PC-9 (cell line): ENCODE results near the gene TBC1D3H. TPM values are rescaled to one million over a fixed set of nuclear protein-coding genes. Genes with fewer than 3 reads are reported as not detected.
"Not testable (repeated sequence)": the region's sequence is repeated elsewhere in the genome, so short reads cannot be mapped to it uniquely, and the experiment has no call there.

ENCODE experiments used
- Bru-seq: library from RNA; stranded (reverse); fragments of 400-500 nt; gene quantifications from one replicate; lab custom pipeline; 2021; lab: Mats Ljungman, UMichigan
- BruChase-seq, 2 experiments: library from RNA; stranded (reverse); fragments of 400-500 nt; gene quantifications; one replicate each; lab custom pipeline; 2021; lab: Mats Ljungman, UMichigan
- BruUV-seq: library from RNA; stranded (reverse); fragments of 400-500 nt; replicated peaks from 2 replicates; lab custom pipeline; 2021; lab: Mats Ljungman, UMichigan
- CTCF ChIA-PET: fragments of 300-600 bp; sonication (Branson Sonifier 250); formaldehyde crosslinking; loops from one replicate; lab custom pipeline; 2022; ENCODE audit warnings: antibody characterized with exemption; lab: Charles Lee
- POLR2A ChIA-PET: fragments of 300-600 bp; sonication (Branson Sonifier 250); formaldehyde crosslinking; loops from one replicate; lab custom pipeline; 2022; ENCODE audit warnings: antibody characterized with exemption; ENCODE audit not compliant: unreplicated experiment; lab: Charles Lee
- DNase-seq, 2 experiments: peaks; one replicate each; pipeline versions ENCODE4 v3.0.0 to v3.0.0-alpha.2; 2015 to 2022; ENCODE audit warnings: mixed read lengths in 1 of 2
- H2AFZ ChIP-seq: fragments of 200-600 bp; sonication (generic); 2 replicates; pipeline ENCODE4 v1.8.1; 2017; ENCODE audit warnings: antibody characterized with exemption
- H3F3A ChIP-seq: fragments of 200-600 bp; sonication (generic); 2 replicates; pipeline ENCODE4 v1.8.1; 2017; ENCODE audit warnings: antibody characterized with exemption, mild to moderate bottlenecking, low read depth; ENCODE audit not compliant: insufficient read depth
- H3K27ac ChIP-seq: fragments of 200-600 bp; sonication (generic); 2 replicates; pipeline ENCODE4 v1.6.1; 2016; ENCODE audit warnings: mixed run types
- H3K27me3 ChIP-seq: fragments of 200-600 bp; sonication (generic); 2 replicates; pipeline ENCODE4 v1.6.1; 2016; ENCODE audit warnings: low read depth, mixed run types; ENCODE audit not compliant: insufficient read depth
- H3K36me3 ChIP-seq: fragments of 200-600 bp; sonication (generic); 2 replicates; pipeline ENCODE4 v1.6.1; 2016; ENCODE audit warnings: low read depth, mixed run types
- H3K4me1 ChIP-seq: fragments of 200-600 bp; sonication (generic); replicated peaks from 2 replicates; pipeline ENCODE4 v1.6.1; 2016; ENCODE audit warnings: mixed run types; ENCODE audit not compliant: insufficient read depth
- H3K4me2 ChIP-seq: fragments of 200-600 bp; sonication (generic); 2 replicates; pipeline ENCODE4 v1.6.1; 2017; ENCODE audit warnings: mixed run types
- H3K4me3 ChIP-seq: fragments of 200-600 bp; sonication (generic); 2 replicates; pipeline ENCODE4 v1.6.1; 2016; ENCODE audit warnings: mixed run types
- H3K79me2 ChIP-seq: fragments of 200-600 bp; sonication (generic); 2 replicates; pipeline ENCODE4 v1.6.1; 2017; ENCODE audit warnings: low read depth, mixed run types
- H3K9me2 ChIP-seq: fragments of 200-600 bp; sonication (generic); 2 replicates; pipeline ENCODE4 v1.8.1; 2017; ENCODE audit warnings: mild to moderate bottlenecking; ENCODE audit not compliant: insufficient read depth
- H3K9me3 ChIP-seq: fragments of 200-600 bp; sonication (generic); 2 replicates; pipeline ENCODE4 v1.8.1; 2016; ENCODE audit warnings: low read depth; ENCODE audit not compliant: insufficient read depth
- H4K20me1 ChIP-seq: fragments of 200-600 bp; sonication (generic); 2 replicates; pipeline ENCODE4 v1.8.1; 2017; ENCODE audit not compliant: insufficient read depth
- intact Hi-C: fragments of 100-400 bp; cut with micrococcal nuclease; formaldehyde crosslinking; loops from one replicate; pipeline ENCODE4 v1.10.0; 2022; ENCODE audit not compliant: unreplicated experiment
- long read RNA-seq: library from polyadenylated mRNA; stranded (forward); transcript quantifications from one replicate; pipeline ENCODE4 v2.0.0, GENCODE V29; 2022
- total RNA-seq: library from RNA; stranded (reverse); gene quantifications from 2 replicates; pipeline ENCODE4 v1.2.3, GENCODE V29; 2021

Gene TBC1D3H
- total RNA-seq (not detected in 2 replicates), Bru-seq, nascent RNA (not detected), BruChase-seq, experiment 1, labeled RNA remaining after a 2-hour chase (not detected), BruChase-seq, experiment 2, labeled RNA remaining after a 6-hour chase (not detected)
- long read RNA-seq: 0 reads

DNA sequence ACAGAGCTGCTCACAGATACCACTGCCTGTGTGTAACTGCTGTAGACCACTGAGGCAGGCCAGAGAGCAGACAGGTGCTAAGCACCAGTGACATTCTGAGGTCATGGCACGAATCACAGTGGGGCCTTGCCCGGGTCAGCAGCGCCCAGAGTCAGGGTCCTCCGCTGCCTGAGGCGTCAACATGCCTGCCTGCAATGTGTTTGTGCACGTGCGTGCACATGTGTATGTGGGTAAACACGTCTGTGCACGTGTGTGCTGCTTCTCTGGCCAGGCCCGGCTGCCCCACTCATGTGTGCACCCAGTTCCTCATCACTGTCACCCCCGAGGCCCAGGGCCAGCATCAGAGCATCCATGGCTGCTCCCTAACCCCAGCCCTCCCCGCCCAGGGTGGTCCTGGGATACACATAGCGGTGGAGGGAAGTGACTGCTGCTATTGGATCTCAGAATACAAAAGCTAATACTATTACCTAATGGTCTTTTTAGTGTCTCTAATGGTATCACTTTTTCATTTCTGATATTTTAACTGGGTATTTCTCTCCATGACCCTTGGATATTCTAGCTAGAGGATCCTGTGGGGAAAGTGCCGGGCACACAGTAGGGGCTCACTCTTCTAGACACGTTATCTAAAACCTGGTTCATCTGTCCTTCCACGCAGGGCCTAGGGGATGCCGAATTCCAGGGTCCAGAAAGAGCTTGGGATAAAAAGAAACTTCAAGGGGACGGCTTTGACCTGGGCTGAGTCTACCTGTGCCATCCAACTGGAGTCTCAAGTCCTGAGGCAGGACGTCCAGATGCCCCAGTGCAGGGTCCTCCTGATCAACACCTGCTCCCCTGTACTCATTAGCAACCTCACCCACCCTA, at the start of gene TBC1D3H:
Gene TBC1D3H (minus strand): TSS at position 51 of the 861 bp plus-strand sequence. CDS start 1,540 bp downstream, outside the sequence.
- H3F3A ChIP-seq, H3K4me3 ChIP-seq, H3K9me3 ChIP-seq, H4K20me1 ChIP-seq, intact Hi-C loops, H3K27me3 ChIP-seq, BruUV-seq, CTCF ChIA-PET, H3K79me2 ChIP-seq, H3K27ac ChIP-seq, H2AFZ ChIP-seq, H3K36me3 ChIP-seq, DNase-seq, POLR2A ChIA-PET, H3K4me2 ChIP-seq, H3K4me1 ChIP-seq, H3K9me2 ChIP-seq: not testable (repeated sequence)

DNA sequence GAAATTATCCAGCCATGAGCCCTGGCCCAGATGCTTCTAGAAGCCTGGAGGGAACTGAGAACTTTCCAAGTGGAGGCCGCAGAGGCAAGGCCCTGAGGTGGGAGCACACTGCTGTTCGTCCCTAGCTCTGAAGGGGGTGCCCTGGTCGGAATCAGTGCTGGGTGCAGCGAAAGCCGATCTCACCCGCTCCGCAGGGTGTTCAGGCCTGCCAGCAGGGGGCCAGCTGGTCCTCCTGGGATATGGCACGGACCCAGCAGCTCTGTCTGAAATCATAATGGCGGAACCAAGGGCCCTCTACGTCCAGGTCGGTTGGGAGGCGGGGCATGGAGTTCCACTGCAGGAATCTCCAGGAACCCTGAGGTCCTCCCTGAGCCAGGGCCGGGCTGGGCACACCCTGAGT, 40.7 kb upstream of the TBC1D3H start:
- not testable (repeated sequence) for DNase-seq

DNA sequence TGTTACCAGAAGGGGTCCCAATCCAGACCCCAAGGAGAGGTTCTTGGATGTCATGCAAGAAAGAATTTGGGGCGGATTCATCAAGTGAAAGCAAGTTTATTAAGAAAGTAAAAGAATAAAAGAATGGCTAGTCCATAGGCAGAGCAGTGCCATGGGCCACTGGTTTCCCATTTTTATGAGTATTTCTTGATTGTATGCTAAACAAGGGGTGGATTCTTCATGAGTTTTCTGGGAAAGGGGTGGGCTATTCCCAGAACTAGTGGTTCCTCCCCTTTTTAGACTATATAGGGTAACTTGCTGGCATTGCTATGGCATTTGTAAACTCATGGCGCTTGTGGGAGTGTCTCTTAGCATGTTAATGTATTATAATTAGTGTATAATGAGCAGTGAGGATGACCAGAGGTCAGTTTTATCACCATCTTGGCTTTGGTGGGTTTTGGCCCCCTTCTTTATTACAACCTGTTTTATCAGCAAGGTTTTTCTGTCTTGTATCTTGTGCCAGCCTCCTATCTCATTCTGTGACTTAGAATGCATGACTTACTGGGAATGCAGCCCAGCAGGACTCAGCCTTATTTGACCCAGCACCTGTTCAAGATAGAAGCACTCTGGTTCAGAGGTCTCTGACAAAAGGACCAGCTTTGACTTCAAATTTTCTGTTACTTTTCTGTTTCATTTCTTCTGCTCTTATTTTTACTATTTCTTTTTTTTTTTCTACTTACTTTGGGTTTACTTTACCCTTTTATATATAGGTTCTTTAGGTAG, 27.1 kb upstream of the TBC1D3H start:
- H3K36me3 ChIP-seq, BruUV-seq, H3K79me2 ChIP-seq, H3K4me1 ChIP-seq, H3K4me2 ChIP-seq, H2AFZ ChIP-seq, H4K20me1 ChIP-seq, DNase-seq, POLR2A ChIA-PET, intact Hi-C loops, CTCF ChIA-PET, H3K9me3 ChIP-seq, H3K27ac ChIP-seq, H3K27me3 ChIP-seq, H3F3A ChIP-seq, H3K4me3 ChIP-seq, H3K9me2 ChIP-seq: not testable (repeated sequence)

More for the DNA sequence above, 40.7 kb upstream of the TBC1D3H start:
- intact Hi-C loops, H3K36me3 ChIP-seq, H2AFZ ChIP-seq, H3K9me2 ChIP-seq, POLR2A ChIA-PET, H3K4me1 ChIP-seq, H3K27me3 ChIP-seq, H4K20me1 ChIP-seq, BruUV-seq, H3F3A ChIP-seq, H3K4me2 ChIP-seq, H3K27ac ChIP-seq, H3K9me3 ChIP-seq, CTCF ChIA-PET, H3K4me3 ChIP-seq, H3K79me2 ChIP-seq: not testable (repeated sequence)

DNA sequence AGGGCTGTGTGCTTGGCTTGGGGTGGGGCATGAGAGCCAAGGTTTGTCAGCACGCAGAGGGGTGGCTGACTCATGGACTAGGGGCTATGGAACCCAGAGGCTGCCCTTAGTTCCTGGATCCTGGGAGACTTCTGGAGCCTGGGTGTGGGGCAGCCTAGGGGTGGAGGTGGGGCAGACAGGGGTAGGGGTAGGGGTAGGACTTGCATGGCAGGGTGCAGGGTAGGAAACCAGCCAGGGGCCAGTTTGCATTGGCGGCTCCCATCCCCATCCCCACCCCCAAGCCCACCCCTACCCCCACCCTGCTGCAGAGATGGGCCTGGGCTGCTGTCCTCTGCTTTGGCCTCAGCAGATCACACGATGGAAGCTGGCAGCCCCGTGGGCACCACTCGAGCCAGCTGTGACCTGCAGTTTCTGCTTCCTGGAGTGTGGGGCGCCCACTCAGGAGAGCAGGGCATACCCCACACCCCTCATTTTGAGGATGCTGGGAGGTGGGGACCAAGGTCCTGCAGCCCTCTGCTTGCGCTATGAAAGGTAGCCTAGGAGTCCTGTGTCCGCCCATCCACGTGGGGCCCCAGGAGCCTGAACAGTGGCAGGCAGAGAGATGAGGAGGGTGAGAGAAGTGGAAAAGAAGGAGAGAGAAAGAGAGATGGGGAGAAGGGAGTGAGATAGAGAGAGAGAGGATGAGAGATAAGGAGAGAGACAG, 2.9 kb upstream of the TBC1D3H start:
- H3K4me3 ChIP-seq, H3K27me3 ChIP-seq, H3K4me1 ChIP-seq, intact Hi-C loops, H3K27ac ChIP-seq, H4K20me1 ChIP-seq, H3K79me2 ChIP-seq, H3F3A ChIP-seq, DNase-seq, H3K4me2 ChIP-seq, POLR2A ChIA-PET, H2AFZ ChIP-seq, H3K36me3 ChIP-seq, BruUV-seq, H3K9me3 ChIP-seq, H3K9me2 ChIP-seq, CTCF ChIA-PET: not testable (repeated sequence)

DNA sequence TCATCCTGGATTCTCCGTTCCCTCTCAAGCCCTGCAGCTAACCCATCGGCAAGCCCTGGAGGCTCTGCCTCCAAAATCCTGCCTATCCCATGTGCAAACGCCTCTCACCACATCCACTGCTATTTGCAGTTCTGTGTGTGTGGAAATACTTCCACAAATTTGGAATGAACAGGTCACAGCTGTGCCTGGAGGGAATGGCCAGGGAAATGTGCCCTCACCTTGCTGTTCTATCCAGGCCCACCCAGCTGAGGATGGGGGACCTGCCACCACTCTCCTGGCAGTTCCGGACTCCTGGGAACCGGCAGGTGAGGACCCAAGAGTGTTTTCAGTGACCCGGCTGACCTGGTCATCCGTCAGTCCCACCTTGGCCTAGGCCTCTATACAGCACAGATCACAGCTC, 12.3 kb downstream of the TBC1D3H start:
- BruUV-seq, H2AFZ ChIP-seq, H3K36me3 ChIP-seq, intact Hi-C loops, H3K9me3 ChIP-seq, H3F3A ChIP-seq, H3K4me3 ChIP-seq, H4K20me1 ChIP-seq, H3K4me1 ChIP-seq, H3K9me2 ChIP-seq, POLR2A ChIA-PET, H3K27ac ChIP-seq, H3K79me2 ChIP-seq, H3K27me3 ChIP-seq, CTCF ChIA-PET, DNase-seq, H3K4me2 ChIP-seq: not testable (repeated sequence)

DNA sequence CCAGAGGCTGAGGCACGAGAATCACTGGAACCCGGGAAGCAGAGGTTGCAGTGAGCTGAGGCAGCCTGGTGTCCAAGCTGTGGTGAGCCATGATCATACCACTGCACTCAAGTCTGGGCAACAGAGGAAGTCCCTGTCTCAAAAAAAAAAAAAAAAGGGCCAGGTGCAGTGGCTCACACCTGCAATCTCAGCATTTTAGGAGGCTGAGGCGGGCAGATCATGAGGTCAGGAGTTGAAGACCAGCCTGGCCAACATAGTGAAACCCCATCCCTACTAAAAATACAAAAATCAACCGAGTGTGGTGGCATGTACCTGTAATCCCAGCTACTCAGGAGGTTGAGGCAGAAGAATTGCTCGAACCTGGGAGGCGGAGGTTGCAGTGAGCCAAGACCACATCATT, 25.7 kb downstream of the TBC1D3H start:
- H3K9me3 ChIP-seq, POLR2A ChIA-PET, BruUV-seq, H2AFZ ChIP-seq, H3K79me2 ChIP-seq, DNase-seq, H3K27ac ChIP-seq, H3K4me3 ChIP-seq, H3K4me1 ChIP-seq, H4K20me1 ChIP-seq, H3K9me2 ChIP-seq, H3K27me3 ChIP-seq, H3K36me3 ChIP-seq, CTCF ChIA-PET, H3F3A ChIP-seq, intact Hi-C loops, H3K4me2 ChIP-seq: not testable (repeated sequence)
